HepG2 (cell line): ENCODE measurements around the gene POLDIP3. TPM values are rescaled to one million over a fixed set of nuclear protein-coding genes. Genes with fewer than 3 reads are reported as not detected.

Experiments
- ATAC-seq: fragments of 200-7000 bp; cut with Tn5 transposase; 3 replicates; pipeline ENCODE4 v1.9.1; 2020; ENCODE audit warnings: mild to moderate bottlenecking, moderate library complexity
- BruUV-seq: library from RNA; stranded (reverse); fragments of 400-500 nt; replicated peaks from 2 replicates; lab custom pipeline; 2021; lab: Mats Ljungman, UMichigan
- CTCF ChIA-PET: fragments of 300-600 bp; formaldehyde crosslinking; extraction: SDS; loops from one replicate; lab custom pipeline; 2021; ENCODE audit warnings: low total read pairs, inconsistent platforms, low intra/inter-chr PET ratio; lab: Yijun Ruan, JAX
- POLR2A ChIA-PET: fragments of 350-600 bp; sonication (Branson Sonifier 250); formaldehyde crosslinking; loops from one replicate; lab custom pipeline; 2020; ENCODE audit warnings: antibody characterized with exemption, inconsistent platforms; lab: Yijun Ruan, JAX
- DNase-seq: peaks from one replicate; pipeline ENCODE4 v3.0.0-alpha.2; 2015; ENCODE audit warnings: low spot score
- FAIRE-seq: peaks from 3 replicates; lab custom pipeline; 2011; peaks lifted over from hg19 to GRCh38; lab: Jason Lieb, UNC
- H2AFZ ChIP-seq: one replicate; pipeline ENCODE4 v1.6.1; 2011; ENCODE audit warnings: low read length, inconsistent platforms
- H3K27ac ChIP-seq: fragments of 300-600 bp; 3 replicates; pipeline ENCODE4 v1.8.0; 2011; ENCODE audit warnings: mixed run types, mild to moderate bottlenecking, mixed read lengths, low read length, inconsistent platforms; ENCODE audit not compliant: insufficient read depth; ENCODE audit errors: extremely low read length
- H3K27me3 ChIP-seq, 2 experiments: fragments of 200-600 bp in 1 of 2; 2 replicates in 1 of 2; 3 replicates in 1 of 2; pipeline versions ENCODE4 v1.6.0 to v1.8.0; 2011; ENCODE audit warnings: low read length in 2 of 2, mild to moderate bottlenecking in 2 of 2, moderate library complexity in 2 of 2, inconsistent platforms in 1 of 2; ENCODE audit not compliant: insufficient read depth in 2 of 2, control insufficient read depth in 1 of 2
- H3K36me3 ChIP-seq, 2 experiments: fragments of 200-600 bp in 1 of 2; replicated peaks in 1 of 2; 2 replicates in 1 of 2; 3 replicates in 1 of 2; pipeline versions ENCODE4 v1.5.1 to v1.8.0; 2011; ENCODE audit warnings: low read length in 2 of 2, inconsistent platforms in 1 of 2; ENCODE audit not compliant: insufficient read depth in 2 of 2, control insufficient read depth in 1 of 2
- H3K4me1 ChIP-seq: 2 replicates; pipeline ENCODE4 v1.5.1; 2012; ENCODE audit warnings: low read length, inconsistent platforms; ENCODE audit not compliant: insufficient read depth
- H3K4me2 ChIP-seq: 2 replicates; pipeline ENCODE4 v1.6.0; 2011; ENCODE audit warnings: low read depth, low read length, inconsistent platforms
- H3K4me3 ChIP-seq, 3 experiments: fragments of 200-600 bp in 1 of 3; sonication (generic), shearing (Covaris generic) in 1 of 3; replicated peaks in 1 of 3; 2 replicates each; pipeline ENCODE4 v1.5.1; 2011 to 2016; ENCODE audit warnings: low read length in 3 of 3, inconsistent platforms in 2 of 3, low read depth in 2 of 3, mild to moderate bottlenecking in 2 of 3, control low read depth in 1 of 3, mixed read lengths in 1 of 3; ENCODE audit not compliant: insufficient read depth in 1 of 3
- H3K79me2 ChIP-seq: one replicate; pipeline ENCODE4 v1.6.1; 2011; ENCODE audit warnings: low read length, inconsistent platforms; ENCODE audit not compliant: insufficient read depth
- H3K9ac ChIP-seq: 2 replicates; pipeline ENCODE4 v1.6.0; 2011; ENCODE audit warnings: mild to moderate bottlenecking, low read depth, low read length, inconsistent platforms; ENCODE audit not compliant: insufficient read depth
- H3K9me3 ChIP-seq: 2 replicates; pipeline ENCODE4 v1.5.1; 2012; ENCODE audit warnings: mild to moderate bottlenecking, low read length
- H4K20me1 ChIP-seq: 2 replicates; pipeline ENCODE4 v1.6.0; 2011; ENCODE audit warnings: inconsistent platforms, mild to moderate bottlenecking, low read length, moderate library complexity; ENCODE audit not compliant: insufficient read depth
- FOXP1 ChIP-seq, 2 experiments: fragments of 450-650 bp in 1 of 2; IDR thresholded peaks; 2 replicates each; pipeline ENCODE4 v1.6.1; 2017 to 2018; ENCODE audit warnings: antibody characterized with exemption in 1 of 2
- HOXA9 ChIP-seq: sonication (generic); formaldehyde crosslinking; IDR thresholded peaks from 2 replicates; pipeline ENCODE4 v1.8.1; 2022; ENCODE audit warnings: missing genetic modification reagents, mild to moderate bottlenecking, moderate library complexity, borderline replicate concordance
- PITX1 ChIP-seq: sonication (generic); formaldehyde crosslinking; IDR thresholded peaks from 2 replicates; pipeline ENCODE4 v1.5.1; 2020; ENCODE audit warnings: mild to moderate bottlenecking, missing genetic modification reagents
- ZBTB1 ChIP-seq: sonication (generic); formaldehyde crosslinking; IDR thresholded peaks from 2 replicates; pipeline ENCODE4 v1.4.0; 2020; ENCODE audit warnings: missing genetic modification reagents, borderline replicate concordance
- ZBTB3 ChIP-seq: sonication (generic); formaldehyde crosslinking; IDR thresholded peaks from 2 replicates; pipeline ENCODE4 v1.4.0; 2020; ENCODE audit warnings: low read depth, mild to moderate bottlenecking, moderate library complexity, missing genetic modification reagents, borderline replicate concordance
- ZFP36 ChIP-seq: fragments of 150-350 bp; IDR thresholded peaks from 2 replicates; pipeline ENCODE4 v1.6.1; 2018; ENCODE audit warnings: borderline replicate concordance, low read length, low read depth; ENCODE audit not compliant: partially characterized antibody
- ZNF546 ChIP-seq: sonication (generic); formaldehyde crosslinking; conservative IDR thresholded peaks from 2 replicates; pipeline ENCODE4 v1.8.1; 2023; ENCODE audit warnings: mild to moderate bottlenecking, missing genetic modification reagents
- ZNF605 ChIP-seq: sonication (generic); formaldehyde crosslinking; IDR thresholded peaks from 2 replicates; pipeline ENCODE4 v1.8.0; 2022; ENCODE audit warnings: mild to moderate bottlenecking, missing genetic modification reagents
- WGBS: methylation state at CpG from one replicate; pipeline ENCODE4 v1.1.6; 2017; ENCODE audit warnings: low lambda C conversion rate; 5-methylcytosine and 5-hydroxymethylcytosine counted together
- in situ Hi-C: cut with HindIII; loops from 2 replicates; pipeline ENCODE4 v1.10.0; 2017; ENCODE audit warnings: low pct_unique_long_range_greater_than_20kb; ENCODE audit not compliant: extremely low pct_ligation_motif_present
- intact Hi-C: fragments of 100-400 bp; cut with micrococcal nuclease; formaldehyde crosslinking; loops from one replicate; pipeline ENCODE4 v1.10.0; 2022; ENCODE audit not compliant: unreplicated experiment
- polyA plus RNA-seq, 8 experiments: library from polyadenylated mRNA; depleted of rRNA in 3 of 8; stranded (reverse) in 7 of 8; unstranded in 1 of 8; fragments of >200 nt; fragmentation: Illumina TruSeq in 4 of 8; extraction: Trizol in 4 of 8; gene quantifications; 2 replicates each; pipeline versions ENCODE4 v1.2.1 to v1.2.3, GENCODE V29; 2011 to 2016; ENCODE audit warnings: low read depth in 4 of 8, missing spikeins in 1 of 8, mixed read lengths in 1 of 8; ENCODE audit not compliant: insufficient read depth in 1 of 8
- total RNA-seq, 5 experiments: library from RNA; depleted of rRNA; stranded (reverse); fragments of >200 nt; fragmentation: Illumina TruSeq; extraction: Trizol; gene quantifications; 2 replicates each; pipeline ENCODE4 v1.2.3, GENCODE V29; 2016; ENCODE audit warnings: low read depth in 1 of 5
- TF ChIP-seq, protein P1 (sequence below): sonication (generic); formaldehyde crosslinking; IDR thresholded peaks from 2 replicates; pipeline ENCODE4 v1.8.1; 2023; ENCODE audit warnings: mild to moderate bottlenecking, missing genetic modification reagents, borderline replicate concordance
- TF ChIP-seq, protein P2 (sequence below): sonication (generic); formaldehyde crosslinking; IDR thresholded peaks from 2 replicates; pipeline ENCODE4 v1.4.0; 2020; ENCODE audit warnings: mild to moderate bottlenecking, missing genetic modification reagents
- TF ChIP-seq, protein P3 (sequence below): sonication (generic); formaldehyde crosslinking; IDR thresholded peaks from 2 replicates; pipeline ENCODE4 v1.8.1; 2023; ENCODE audit warnings: missing genetic modification reagents, inconsistent platforms, borderline replicate concordance
- TF ChIP-seq, protein P4 (sequence below): sonication (generic); formaldehyde crosslinking; IDR thresholded peaks from 2 replicates; pipeline ENCODE4 v1.4.0; 2020; ENCODE audit warnings: missing genetic modification reagents, low read depth, mild to moderate bottlenecking, borderline replicate concordance

POLDIP3 gene
- total and polyA plus RNA-seq, 2 of the 13 experiments (the other 11 are each of a cell fraction or from before 2014, with no cell fraction given) = 45.8 to 47.4 TPM

DNA sequence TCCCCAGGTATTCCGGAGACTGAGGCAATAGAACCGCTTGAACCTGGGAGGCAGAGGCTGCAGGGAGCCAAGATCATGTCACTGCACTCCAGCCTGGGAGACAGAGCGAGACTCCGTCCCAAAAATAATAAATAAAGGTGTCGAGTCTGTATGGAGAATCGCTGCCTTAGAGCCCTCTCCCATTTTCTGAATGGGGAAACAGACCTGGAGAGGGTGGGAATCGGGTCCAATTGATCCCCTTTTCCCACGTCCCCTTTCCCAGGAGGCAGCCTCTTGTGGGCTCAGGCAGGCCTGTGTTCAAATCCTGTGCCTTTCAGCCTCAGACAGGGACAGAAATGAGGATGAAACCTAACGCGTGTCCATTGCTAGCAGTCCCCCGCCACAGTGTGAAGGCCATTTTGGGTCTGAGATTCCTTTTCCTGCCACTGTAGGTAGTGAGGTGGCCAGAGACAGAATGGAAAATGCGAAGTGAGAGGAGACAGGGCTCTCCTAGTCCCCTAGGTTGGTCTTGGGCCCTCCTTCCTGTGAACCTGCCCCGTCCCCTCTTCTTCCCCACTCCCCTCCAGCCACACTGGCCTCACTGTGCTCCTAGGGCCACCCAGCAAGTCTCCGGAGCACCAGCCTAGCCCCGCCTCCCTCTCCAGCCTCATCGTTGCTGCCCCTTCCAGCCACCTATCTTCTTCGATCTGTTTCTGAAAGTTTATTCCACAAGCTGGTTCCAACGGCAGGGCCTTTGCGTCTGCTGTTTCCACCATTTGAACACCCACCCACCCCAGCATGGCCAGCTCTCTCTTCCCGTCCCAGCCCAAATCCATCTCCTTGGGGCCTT, 2.7 kb upstream of the POLDIP3 start:
- H3K4me2 ChIP-seq = no peak overlapping the region
- intact Hi-C loops = loop anchor here (10.0 kb wide), 1 partner anchor 103 kb away; the partner anchor contains the start of gene RRP7A
- H2AFZ ChIP-seq = no peak overlapping the region
- peak overlapping the region; percentile 14 for H3K27ac ChIP-seq
- H3K4me3 ChIP-seq = no peak overlapping the region
- 0 out of 2 replicates have a peak overlapping the region, but pooled peaks have one; percentile 16 for H3K9ac ChIP-seq
- FAIRE-seq (no peak), DNase-seq (no peak), ATAC-seq (no peak)
- ChIA-PET POLR2A (no interaction called here), CTCF (no interaction called here)
- H3K36me3 ChIP-seq = peaks cover 17% of the 10 kb centered on the region in 2 experiments; a peak in 4 of 5 replicates
- in situ Hi-C loops = no loop called here
- H4K20me1 ChIP-seq = peaks cover 7% of the 10 kb centered on the region
- WGBS = 77% methylated on average over 19 of the region's 20 CpGs
- H3K9me3 ChIP-seq = no peaks in the 10 kb centered on the region
- BruUV-seq = no TSS peak
- H3K79me2 ChIP-seq = peaks cover 19% of the 10 kb centered on the region
- no peaks in the 10 kb centered on the region; a peak in 1 of 5 replicates for H3K27me3 ChIP-seq
- H3K4me1 ChIP-seq = peaks cover 28% of the 10 kb centered on the region
- TF ChIP-seq, protein P1, sequence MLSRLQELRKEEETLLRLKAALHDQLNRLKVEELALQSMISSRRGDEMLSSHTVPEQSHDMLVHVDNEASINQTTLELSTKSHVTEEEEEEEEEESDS = no peak
- no peak for TF ChIP-seq PITX1
- no peak for TF ChIP-seq ZFP36
- TF ChIP-seq, protein P2, sequence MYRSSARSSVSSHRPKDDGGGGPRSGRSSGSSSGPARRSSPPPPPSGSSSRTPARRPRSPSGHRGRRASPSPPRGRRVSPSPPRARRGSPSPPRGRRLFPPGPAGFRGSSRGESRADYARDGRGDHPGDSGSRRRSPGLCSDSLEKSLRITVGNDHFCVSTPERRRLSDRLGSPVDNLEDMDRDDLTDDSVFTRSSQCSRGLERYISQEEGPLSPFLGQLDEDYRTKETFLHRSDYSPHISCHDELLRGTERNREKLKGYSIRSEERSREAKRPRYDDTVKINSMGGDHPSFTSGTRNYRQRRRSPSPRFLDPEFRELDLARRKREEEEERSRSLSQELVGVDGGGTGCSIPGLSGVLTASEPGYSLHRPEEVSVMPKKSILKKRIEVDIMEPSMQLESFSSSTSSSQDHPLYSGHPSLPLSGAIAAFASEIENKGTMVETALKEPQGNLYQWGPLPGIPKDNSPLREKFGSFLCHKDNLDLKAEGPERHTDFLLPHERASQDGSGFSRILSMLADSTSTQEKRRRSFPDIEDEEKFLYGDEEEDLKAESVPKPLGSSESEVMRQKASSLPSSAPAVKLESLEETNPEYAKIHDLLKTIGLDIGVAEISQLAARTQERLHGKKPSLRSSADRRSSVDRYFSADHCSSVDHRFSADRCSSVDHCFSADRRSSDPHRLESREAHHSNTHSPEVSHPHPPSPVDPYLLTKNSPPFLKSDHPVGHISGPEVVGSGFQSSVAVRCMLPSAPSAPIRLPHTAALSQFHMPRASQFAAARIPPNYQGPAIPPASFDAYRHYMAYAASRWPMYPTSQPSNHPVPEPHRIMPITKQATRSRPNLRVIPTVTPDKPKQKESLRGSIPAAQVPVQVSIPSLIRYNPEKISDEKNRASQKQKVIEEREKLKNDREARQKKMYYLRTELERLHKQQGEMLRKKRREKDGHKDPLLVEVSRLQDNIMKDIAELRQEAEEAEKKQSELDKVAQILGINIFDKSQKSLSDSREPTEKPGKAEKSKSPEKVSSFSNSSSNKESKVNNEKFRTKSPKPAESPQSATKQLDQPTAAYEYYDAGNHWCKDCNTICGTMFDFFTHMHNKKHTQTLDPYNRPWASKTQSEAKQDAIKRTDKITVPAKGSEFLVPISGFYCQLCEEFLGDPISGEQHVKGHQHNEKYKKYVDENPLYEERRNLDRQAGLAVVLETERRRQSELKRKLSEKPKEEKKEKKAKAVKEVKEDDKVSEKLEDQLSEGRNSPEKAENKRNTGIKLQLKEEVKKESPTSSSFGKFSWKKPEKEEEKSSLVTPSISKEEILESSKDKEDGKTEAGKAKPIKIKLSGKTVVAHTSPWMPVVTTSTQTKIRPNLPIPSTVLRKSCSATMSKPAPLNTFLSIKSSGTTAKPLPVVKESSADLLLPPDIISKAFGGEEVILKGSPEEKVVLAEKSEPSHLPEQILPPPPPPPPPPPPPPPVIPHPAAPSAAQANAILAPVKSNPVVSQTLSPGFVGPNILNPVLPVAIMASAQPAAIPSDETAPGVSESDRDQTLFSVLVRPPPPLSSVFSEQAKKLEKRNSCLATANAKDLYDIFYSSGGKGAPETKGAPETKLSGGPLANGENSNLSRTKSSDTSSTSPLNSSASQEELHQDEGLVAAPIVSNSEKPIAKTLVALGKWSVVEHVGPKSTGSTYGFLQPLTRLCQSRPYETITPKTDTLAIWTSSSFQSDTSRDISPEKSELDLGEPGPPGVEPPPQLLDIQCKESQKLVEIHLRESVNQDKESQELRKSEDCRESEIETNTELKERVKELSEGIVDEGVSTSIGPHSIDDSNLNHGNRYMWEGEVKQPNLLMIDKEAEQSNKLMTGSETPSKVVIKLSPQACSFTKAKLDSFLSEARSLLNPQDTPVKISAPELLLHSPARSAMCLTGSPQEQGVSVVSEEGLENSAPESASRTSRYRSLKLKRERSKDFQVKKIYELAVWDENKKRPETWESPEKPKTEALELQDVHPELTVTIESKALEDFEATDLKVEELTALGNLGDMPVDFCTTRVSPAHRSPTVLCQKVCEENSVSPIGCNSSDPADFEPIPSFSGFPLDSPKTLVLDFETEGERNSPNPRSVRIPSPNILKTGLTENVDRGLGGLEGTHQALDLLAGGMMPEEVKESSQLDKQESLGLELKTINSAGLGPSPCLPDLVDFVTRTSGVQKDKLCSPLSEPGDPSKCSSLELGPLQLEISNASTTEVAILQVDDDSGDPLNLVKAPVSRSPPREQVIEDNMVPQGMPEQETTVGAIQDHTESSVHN = no peak
- no peak for TF ChIP-seq HOXA9
- 0 out of 2 replicates have a peak, but pooled peaks have one; percentile 31 for TF ChIP-seq ZNF605 (CRISPR knock-in tag)
- TF ChIP-seq FOXP1 (IDR thresholded peaks at IDR 0.05) = no peak
- TF ChIP-seq FOXP1 (CRISPR knock-in tag; IDR thresholded peaks at IDR 0.05) = no peak
- no peak for TF ChIP-seq ZBTB3 (CRISPR knock-in tag)
- TF ChIP-seq, protein P3, sequence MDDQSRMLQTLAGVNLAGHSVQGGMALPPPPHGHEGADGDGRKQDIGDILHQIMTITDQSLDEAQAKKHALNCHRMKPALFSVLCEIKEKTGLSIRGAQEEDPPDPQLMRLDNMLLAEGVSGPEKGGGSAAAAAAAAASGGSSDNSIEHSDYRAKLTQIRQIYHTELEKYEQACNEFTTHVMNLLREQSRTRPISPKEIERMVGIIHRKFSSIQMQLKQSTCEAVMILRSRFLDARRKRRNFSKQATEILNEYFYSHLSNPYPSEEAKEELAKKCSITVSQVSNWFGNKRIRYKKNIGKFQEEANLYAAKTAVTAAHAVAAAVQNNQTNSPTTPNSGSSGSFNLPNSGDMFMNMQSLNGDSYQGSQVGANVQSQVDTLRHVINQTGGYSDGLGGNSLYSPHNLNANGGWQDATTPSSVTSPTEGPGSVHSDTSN (CRISPR knock-in tag) = no peak
- TF ChIP-seq ZBTB1 = no peak
- no peak for TF ChIP-seq ZNF546
- TF ChIP-seq, protein P4, sequence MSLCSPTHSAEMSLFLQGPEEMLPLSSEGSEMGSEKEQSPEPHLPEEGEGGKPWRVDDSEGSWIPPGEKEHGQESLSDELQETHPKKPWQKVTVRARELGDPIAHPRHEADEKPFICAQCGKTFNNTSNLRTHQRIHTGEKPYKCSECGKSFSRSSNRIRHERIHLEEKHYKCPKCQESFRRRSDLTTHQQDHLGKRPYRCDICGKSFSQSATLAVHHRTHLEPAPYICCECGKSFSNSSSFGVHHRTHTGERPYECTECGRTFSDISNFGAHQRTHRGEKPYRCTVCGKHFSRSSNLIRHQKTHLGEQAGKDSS (CRISPR knock-in tag) = no peak; the same call in 1 of the 2 replicates
